GM21619 (cell line): ENCODE data around the gene RHBDL3.
"Not testable (repeated sequence)": the region's sequence is repeated elsewhere in the genome, so short reads cannot be mapped to it uniquely, and the experiment has no call there.

Experiments
- ATAC-seq: cut with Tn5 transposase; IDR thresholded peaks from one replicate; pipeline ENCODE4 v1.9.1; 2021; ENCODE audit not compliant: unreplicated experiment

RHBDL3 gene

GRCh38 chr17:32289471-32290070 lies 23.9 kb downstream of the RHBDL3 start:
- ATAC-seq: no peak

- ATAC-seq: no peak
These were observed 26.5 kb downstream of the RHBDL3 start for GRCh38 chr17:32292094-32292493.

- ATAC-seq: no peak
These were observed 31.8 kb downstream of the RHBDL3 start for GRCh38 chr17:32297424-32297823.

- no peak for ATAC-seq
These were observed 32.2 kb downstream of the RHBDL3 start for GRCh38 chr17:32297860-32298259.

GRCh38 chr17:32298298-32298697 lies 32.7 kb downstream of the RHBDL3 start:
- no peak for ATAC-seq

GRCh38 chr17:32298721-32299579 lies 33.3 kb downstream of the RHBDL3 start:
- ATAC-seq: no peak

GRCh38 chr17:32299580-32300164 lies 34.0 kb downstream of the RHBDL3 start:
- ATAC-seq: no peak

- ATAC-seq: no peak
These were observed 36.4 kb downstream of the RHBDL3 start for GRCh38 chr17:32302037-32302436.

- ATAC-seq: no peak
These were observed 37.4 kb downstream of the RHBDL3 start for GRCh38 chr17:32302860-32303649.

- no peak for ATAC-seq
These were observed 38.2 kb downstream of the RHBDL3 start for GRCh38 chr17:32303781-32304288.

- no peak for ATAC-seq
These were observed 39.4 kb downstream of the RHBDL3 start for GRCh38 chr17:32305049-32305448.

GRCh38 chr17:32307658-32308057 lies 42.0 kb downstream of the RHBDL3 start:
- no peak for ATAC-seq

GRCh38 chr17:32311028-32311536 lies 45.5 kb downstream of the RHBDL3 start:
- no peak for ATAC-seq

GRCh38 chr17:32314636-32315035 lies 49.0 kb downstream of the RHBDL3 start:
- ATAC-seq: no peak

GRCh38 chr17:32315171-32315570 lies 49.5 kb downstream of the RHBDL3 start:
- ATAC-seq: no peak

GRCh38 chr17:32316653-32317052 lies 51.0 kb downstream of the RHBDL3 start:
- ATAC-seq: not testable (repeated sequence)

- ATAC-seq: no peak
These were observed 51.7 kb downstream of the RHBDL3 start for GRCh38 chr17:32317353-32317752.

GRCh38 chr17:32318071-32318470 lies 52.4 kb downstream of the RHBDL3 start:
- no peak for ATAC-seq

GRCh38 chr17:32319548-32319905 lies 53.9 kb downstream of the RHBDL3 start:
- peak; percentile 77 for ATAC-seq

GRCh38 chr17:32320080-32320479 lies 54.4 kb downstream of the RHBDL3 start:
- not testable (repeated sequence) for ATAC-seq

GRCh38 chr17:32320847-32321246 lies 55.2 kb downstream of the RHBDL3 start:
- ATAC-seq: no peak
